RWPE1 (cell line): ENCODE results near the gene ATP1A3.

Experiments
- CTCF ChIA-PET: fragments of 350-600 bp; sonication (Branson Sonifier 250); formaldehyde crosslinking; extraction: SDS; loops from one replicate; lab custom pipeline; 2021; lab: Yijun Ruan, JAX
- POLR2A ChIA-PET: fragments of 400-600 bp; formaldehyde crosslinking; extraction: SDS; loops from one replicate; lab custom pipeline; 2020; ENCODE audit warnings: antibody characterized with exemption; ENCODE audit not compliant: low non-redundant PET; lab: Yijun Ruan, JAX
- DNase-seq: peaks from one replicate; pipeline ENCODE4 v3.0.0; 2012; ENCODE audit warnings: low spot score
- H3K27ac ChIP-seq: fragments of 450-650 bp; 2 replicates; pipeline ENCODE4 v1.5.1; 2017
- CTCF ChIP-seq: fragments of 450-650 bp; conservative IDR thresholded peaks from 2 replicates; pipeline ENCODE4 v1.5.1; 2017; ENCODE audit warnings: low read depth, mild to moderate bottlenecking

Gene ATP1A3

DNA sequence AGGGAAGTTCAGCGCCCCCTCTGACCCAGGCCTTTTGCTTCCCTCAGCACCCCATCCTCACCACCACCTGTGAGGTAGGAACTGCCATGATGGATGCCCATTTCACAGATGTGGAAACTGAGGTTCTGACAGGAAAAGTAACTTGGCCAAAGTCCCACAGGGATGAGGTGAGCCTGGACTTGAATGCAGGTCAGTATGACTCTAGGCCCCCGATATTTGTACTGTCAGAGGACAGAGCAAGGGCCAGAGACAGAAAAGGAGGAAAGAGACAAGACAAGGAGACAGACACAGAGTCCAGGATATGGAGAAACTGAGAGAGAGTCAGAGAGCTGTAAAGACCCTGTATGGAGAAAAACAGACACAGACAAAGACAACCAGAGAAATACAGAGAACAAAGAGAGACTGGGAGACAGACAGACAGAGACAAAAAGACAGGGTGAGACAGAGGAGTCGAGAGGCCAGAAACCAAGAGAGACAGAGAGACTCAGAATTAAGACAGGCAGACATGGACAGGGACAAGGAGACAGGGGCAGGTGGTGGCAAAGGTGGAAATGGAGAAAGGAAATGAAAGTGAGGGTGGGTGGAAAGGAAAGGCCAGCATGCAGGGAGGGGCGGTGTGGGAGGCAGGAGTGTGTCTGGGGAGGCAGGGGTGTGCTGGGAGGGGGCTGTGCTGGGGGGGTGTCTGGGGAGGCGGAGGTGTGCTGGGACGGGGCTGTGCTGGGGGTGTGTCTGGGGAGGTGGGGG, 70.8 kb downstream of the ATP1A3 start:
- POLR2A ChIA-PET: no interaction called here
- no peak for DNase-seq
- CTCF ChIA-PET: no interaction called here
- no peak overlapping the region for H3K27ac ChIP-seq
- TF ChIP-seq CTCF: no peak

DNA sequence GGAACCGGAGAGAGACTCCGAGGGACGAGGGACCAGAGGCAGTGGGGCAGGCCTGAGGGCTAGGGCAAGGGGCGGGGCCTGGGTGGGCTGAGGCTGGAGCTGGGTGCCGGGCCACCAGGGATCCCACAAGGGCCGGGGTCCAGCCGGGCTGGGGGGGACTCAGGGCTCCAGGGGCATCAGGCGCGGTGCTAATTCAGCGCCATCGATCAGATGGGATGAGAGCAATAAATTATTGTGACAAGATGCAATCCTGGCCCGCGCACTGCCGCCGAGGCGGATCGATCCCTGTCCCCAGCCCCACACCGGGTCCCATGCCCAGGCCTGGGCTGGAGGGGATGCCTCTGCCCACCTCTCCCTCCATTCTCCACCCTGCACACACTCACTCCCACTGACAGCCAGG, 71.4 kb downstream of the ATP1A3 start:
- POLR2A ChIA-PET: no interaction called here
- CTCF ChIA-PET: no interaction called here

DNA sequence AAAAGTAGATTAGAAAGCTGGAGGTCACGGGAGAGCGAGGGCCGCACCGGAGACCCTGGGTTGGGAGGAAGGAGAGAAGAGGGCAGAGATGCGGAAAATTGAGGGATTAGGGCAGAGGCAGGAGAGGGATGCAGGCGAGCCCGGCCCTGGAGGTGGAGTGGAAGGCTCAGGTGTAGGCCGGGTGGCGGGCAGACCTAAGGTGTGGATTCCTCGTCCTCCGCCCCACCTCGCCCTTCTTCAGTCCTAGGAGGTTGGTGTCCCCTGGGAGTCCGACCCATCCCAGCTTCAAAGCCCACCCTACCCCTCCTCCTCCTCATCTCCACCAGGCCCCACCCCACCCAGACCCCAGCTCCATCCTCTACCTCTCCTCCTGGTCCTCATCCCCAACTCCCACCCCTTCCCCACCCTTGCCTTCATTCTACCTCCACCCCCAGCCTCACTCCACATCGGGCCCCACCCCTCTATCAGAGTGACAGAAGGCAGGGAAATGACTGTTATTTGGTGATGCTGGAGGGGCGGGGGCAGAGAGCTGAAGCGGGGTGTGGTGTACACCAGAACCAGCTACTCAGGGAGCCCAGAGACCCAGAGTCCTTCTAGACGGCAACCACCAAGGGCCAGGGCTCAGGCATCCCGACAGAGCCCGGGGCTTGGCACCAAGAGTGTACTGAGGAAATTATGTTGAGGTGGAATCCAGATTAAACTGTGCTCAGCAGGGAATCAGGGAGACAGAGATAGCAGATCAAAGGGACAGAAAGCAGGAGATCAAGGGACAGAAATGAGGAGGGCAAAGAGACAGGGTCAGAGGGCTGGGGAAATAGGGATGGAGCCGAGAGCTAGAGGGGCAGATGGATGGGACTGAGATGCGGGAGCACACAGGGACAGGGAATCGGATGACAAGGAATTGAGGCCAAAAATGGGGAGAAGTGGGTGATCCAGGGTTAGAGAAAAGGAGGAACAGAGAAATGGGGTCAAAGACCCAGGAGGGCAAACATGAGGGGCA, 72.2 kb downstream of the ATP1A3 start:
- no peak for DNase-seq
- TF ChIP-seq CTCF: no peak
- POLR2A ChIA-PET: no interaction called here
- no peak overlapping the region for H3K27ac ChIP-seq
- CTCF ChIA-PET: no interaction called here

More for the DNA sequence above, 71.4 kb downstream of the ATP1A3 start:
- no peak overlapping the region for H3K27ac ChIP-seq
- TF ChIP-seq CTCF: no peak
- no peak for DNase-seq

DNA sequence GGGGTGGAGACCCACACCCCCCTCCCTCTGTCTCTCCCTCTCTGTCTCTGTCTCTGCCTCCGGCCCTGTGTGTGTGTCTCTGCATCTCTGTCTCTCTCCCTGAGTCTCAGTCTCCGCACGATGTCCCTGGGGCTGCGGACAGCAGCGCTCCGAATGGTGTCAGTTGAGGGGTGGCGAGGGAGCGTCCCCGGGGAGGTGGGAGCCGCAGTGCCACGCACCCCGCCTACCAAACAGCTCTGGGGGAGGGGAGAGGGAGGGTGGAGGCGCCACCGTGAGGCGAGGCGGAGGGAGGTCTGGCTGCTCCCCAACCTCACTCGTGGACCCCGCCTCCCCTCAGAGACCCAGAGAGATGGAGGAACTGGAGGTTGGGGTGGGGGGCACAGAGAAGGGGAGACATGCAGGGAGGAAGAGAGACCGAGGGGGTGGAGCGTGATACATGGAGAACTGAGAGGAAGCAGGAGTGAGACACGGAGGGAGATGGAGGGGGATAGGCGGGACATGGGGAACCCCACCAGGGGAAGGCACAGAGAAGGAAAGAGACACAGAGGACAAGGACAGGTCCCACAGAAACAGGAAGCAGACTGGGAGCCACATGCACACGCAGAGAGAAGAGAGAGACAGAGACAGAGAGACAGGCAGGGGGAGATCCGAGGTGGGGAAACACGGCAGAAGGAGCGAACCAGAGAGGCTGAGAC, 73.0 kb downstream of the ATP1A3 start:
- CTCF ChIA-PET: no interaction called here
- no peak for DNase-seq
- POLR2A ChIA-PET: no interaction called here
- no peak overlapping the region for H3K27ac ChIP-seq
- no peak for TF ChIP-seq CTCF

GRCh38 chr19:41919948-41920712, 73.9 kb downstream of the ATP1A3 start:
- TF ChIP-seq CTCF: no peak
- POLR2A ChIA-PET: no interaction called here

More at GRCh38 chr19:41919948-41920712, 73.9 kb downstream of the ATP1A3 start:
- CTCF ChIA-PET: no interaction called here
- no peak for DNase-seq
- H3K27ac ChIP-seq: no peak overlapping the region
